B cell (primary cell): ENCODE measurements around the gene NCOA4.

ENCODE experiments used
- EZH2 ChIP-seq: IDR thresholded peaks from 2 replicates; pipeline ENCODE4 v1.6.1; 2012; ENCODE audit warnings: borderline replicate concordance, low read depth, mild to moderate bottlenecking, moderate library complexity, low read length; ENCODE audit not compliant: insufficient read depth, poor library complexity, severe bottlenecking
- TF ChIP-seq, protein P1 (sequence below): fragments of 200-600 bp; IDR thresholded peaks from one replicate; pipeline ENCODE4 v1.8.0; 2022; ENCODE audit warnings: antibody characterized with exemption, mild to moderate bottlenecking

DNA sequence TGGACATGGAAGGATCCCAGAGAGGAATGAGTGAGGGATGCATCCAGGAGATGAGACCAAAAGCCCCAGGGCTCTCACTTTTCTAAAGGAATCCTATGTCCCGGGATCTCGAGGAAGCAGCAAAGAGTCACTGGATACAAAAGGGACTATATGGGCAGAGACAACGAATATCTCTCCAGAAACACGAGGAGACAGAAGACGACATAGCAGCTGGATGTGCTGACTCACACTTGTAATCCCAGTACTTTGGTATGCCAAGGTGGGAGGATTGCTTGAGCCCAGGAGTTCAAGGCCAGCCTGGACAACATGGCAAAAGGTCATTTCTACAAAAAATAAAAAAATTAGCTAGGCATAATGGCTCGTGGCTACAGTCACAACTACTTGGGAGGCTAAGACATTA is 40.3 kb upstream of the NCOA4 start:
- TF ChIP-seq, protein P1, sequence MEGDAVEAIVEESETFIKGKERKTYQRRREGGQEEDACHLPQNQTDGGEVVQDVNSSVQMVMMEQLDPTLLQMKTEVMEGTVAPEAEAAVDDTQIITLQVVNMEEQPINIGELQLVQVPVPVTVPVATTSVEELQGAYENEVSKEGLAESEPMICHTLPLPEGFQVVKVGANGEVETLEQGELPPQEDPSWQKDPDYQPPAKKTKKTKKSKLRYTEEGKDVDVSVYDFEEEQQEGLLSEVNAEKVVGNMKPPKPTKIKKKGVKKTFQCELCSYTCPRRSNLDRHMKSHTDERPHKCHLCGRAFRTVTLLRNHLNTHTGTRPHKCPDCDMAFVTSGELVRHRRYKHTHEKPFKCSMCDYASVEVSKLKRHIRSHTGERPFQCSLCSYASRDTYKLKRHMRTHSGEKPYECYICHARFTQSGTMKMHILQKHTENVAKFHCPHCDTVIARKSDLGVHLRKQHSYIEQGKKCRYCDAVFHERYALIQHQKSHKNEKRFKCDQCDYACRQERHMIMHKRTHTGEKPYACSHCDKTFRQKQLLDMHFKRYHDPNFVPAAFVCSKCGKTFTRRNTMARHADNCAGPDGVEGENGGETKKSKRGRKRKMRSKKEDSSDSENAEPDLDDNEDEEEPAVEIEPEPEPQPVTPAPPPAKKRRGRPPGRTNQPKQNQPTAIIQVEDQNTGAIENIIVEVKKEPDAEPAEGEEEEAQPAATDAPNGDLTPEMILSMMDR = no peak
- no peak for TF ChIP-seq EZH2
